HCT116 (cell line): ENCODE results near the gene MAPK8. TPM values are rescaled to one million over a fixed set of nuclear protein-coding genes. Genes with fewer than 3 reads are reported as not detected.

ENCODE experiments used
- ATAC-seq: fragments of 200-7000 bp; cut with Tn5 transposase; 2 replicates; pipeline ENCODE4 v1.9.1; 2020; ENCODE audit warnings: mild to moderate bottlenecking, moderate library complexity
- BruUV-seq: library from RNA; stranded (reverse); fragments of 400-500 nt; replicated peaks from 2 replicates; lab custom pipeline; 2021; lab: Mats Ljungman, UMichigan
- CTCF ChIA-PET: fragments of 300-600 bp; sonication (Branson Sonifier 250); formaldehyde crosslinking; loops from one replicate; lab custom pipeline; 2021; ENCODE audit warnings: antibody characterized with exemption; lab: Charles Lee
- POLR2A ChIA-PET: fragments of 300-600, 350-600 bp; sonication (Branson Sonifier 250); formaldehyde crosslinking; loops from one replicate; lab custom pipeline; 2021; ENCODE audit warnings: antibody characterized with exemption; lab: Charles Lee
- RAD21 ChIA-PET, 2 experiments: fragments of 300-600 bp; sonication (Branson Sonifier 250); formaldehyde crosslinking; loops; one replicate each; lab custom pipeline; 2023; ENCODE audit warnings: low total read pairs in 2 of 2; ENCODE audit not compliant: uncharacterized antibody in 2 of 2, unreplicated experiment in 2 of 2, low non-redundant PET in 1 of 2; lab: Charles Lee
- DNase-seq: peaks from one replicate; pipeline ENCODE4 v3.0.0-alpha.2; 2010; ENCODE audit warnings: low read depth, low spot score
- H2AFZ ChIP-seq: fragments of 200-600 bp; shearing (Covaris generic), sonication (generic); 2 replicates; pipeline ENCODE4 v1.6.1; 2017; ENCODE audit warnings: low read depth, mixed run types, mixed read lengths, antibody characterized with exemption, low read length; ENCODE audit not compliant: poor library complexity, severe bottlenecking
- H3K27ac ChIP-seq: 2 replicates; pipeline ENCODE4 v1.5.1; 2012; ENCODE audit warnings: low read depth, low read length
- H3K27me3 ChIP-seq: fragments of 200-600 bp; sonication (generic); 2 replicates; pipeline ENCODE4 v1.6.1; 2016; ENCODE audit warnings: mixed run types, low read length, mixed read lengths; ENCODE audit not compliant: insufficient read depth
- H3K36me3 ChIP-seq, 2 experiments: fragments of 200-500 bp in 1 of 2; fragments of 200-600 bp in 1 of 2; sonication (Bioruptor generic) in 1 of 2; sonication (generic) in 1 of 2; 2 replicates each; pipeline versions ENCODE4 v1.5.1 to v1.6.1; 2014 to 2016; ENCODE audit warnings: low read length in 2 of 2, inconsistent platforms in 1 of 2, mixed read lengths in 1 of 2, mixed run types in 1 of 2; ENCODE audit not compliant: insufficient read depth in 2 of 2, control insufficient read depth in 1 of 2
- H3K4me1 ChIP-seq, 2 experiments: fragments of 200-600 bp in 1 of 2; sonication (generic) in 1 of 2; 2 replicates each; pipeline versions ENCODE4 v1.5.1 to v1.6.1; 2012 to 2017; ENCODE audit warnings: low read length in 2 of 2, inconsistent platforms in 1 of 2, mild to moderate bottlenecking in 1 of 2, mixed read lengths in 1 of 2, mixed run types in 1 of 2, moderate library complexity in 1 of 2; ENCODE audit not compliant: insufficient read depth in 2 of 2, control insufficient read depth in 1 of 2
- H3K4me2 ChIP-seq: fragments of 200-600 bp; sonication (generic); 2 replicates; pipeline ENCODE4 v1.6.1; 2017; ENCODE audit warnings: mixed run types, low read length, mixed read lengths
- H3K4me3 ChIP-seq, 2 experiments: fragments of 200-600 bp in 1 of 2; sonication (generic) in 1 of 2; replicated peaks in 1 of 2; 2 replicates each; pipeline ENCODE4 v1.5.1; 2011 to 2016; ENCODE audit warnings: low read length in 2 of 2, control low read depth in 1 of 2, low read depth in 1 of 2, mild to moderate bottlenecking in 1 of 2, mixed read lengths in 1 of 2, mixed run types in 1 of 2
- H3K79me2 ChIP-seq: fragments of 200-600 bp; sonication (generic); 2 replicates; pipeline ENCODE4 v1.6.1; 2017; ENCODE audit warnings: mild to moderate bottlenecking, mixed run types, low read length, moderate library complexity, mixed read lengths; ENCODE audit not compliant: insufficient read depth
- H3K9ac ChIP-seq: fragments of 200-600 bp; sonication (generic); 2 replicates; pipeline ENCODE4 v1.6.1; 2016; ENCODE audit warnings: low read length, mixed read lengths
- H3K9me2 ChIP-seq: fragments of 200-600 bp; sonication (generic), shearing (Covaris generic); 2 replicates; pipeline ENCODE4 v1.6.1; 2017; ENCODE audit warnings: mixed run types, mild to moderate bottlenecking, moderate library complexity; ENCODE audit not compliant: insufficient read depth
- H3K9me3 ChIP-seq, 2 experiments: fragments of 200-500 bp in 1 of 2; fragments of 200-600 bp in 1 of 2; sonication (Bioruptor generic) in 1 of 2; sonication (generic) in 1 of 2; 2 replicates each; pipeline ENCODE4 v1.6.1; 2014 to 2017; ENCODE audit warnings: low read length in 2 of 2, mixed read lengths in 2 of 2, inconsistent platforms in 1 of 2, low read depth in 1 of 2, mild to moderate bottlenecking in 1 of 2, mixed run types in 1 of 2, moderate library complexity in 1 of 2; ENCODE audit not compliant: control insufficient read depth in 1 of 2, insufficient read depth in 1 of 2
- H4K20me1 ChIP-seq: fragments of 200-600 bp; sonication (generic), shearing (Covaris generic); 2 replicates; pipeline ENCODE4 v1.6.1; 2017; ENCODE audit warnings: mixed run types, mild to moderate bottlenecking, moderate library complexity; ENCODE audit not compliant: insufficient read depth
- ATF3 ChIP-seq: IDR thresholded peaks from 2 replicates; pipeline ENCODE4 v1.6.1; 2012
- CBX3 ChIP-seq: IDR thresholded peaks from 2 replicates; pipeline ENCODE4 v1.6.1; 2012; ENCODE audit warnings: low read depth
- CEBPB ChIP-seq: IDR thresholded peaks from 2 replicates; pipeline ENCODE4 v1.6.1; 2012; ENCODE audit warnings: low read depth
- ELF1 ChIP-seq: IDR thresholded peaks from 2 replicates; pipeline ENCODE4 v1.6.1; 2012; ENCODE audit warnings: low read depth, borderline replicate concordance
- EZH2 ChIP-seq: fragments of 200-600 bp; sonication (generic); IDR thresholded peaks from 2 replicates; pipeline ENCODE4 v1.6.1; 2017; ENCODE audit warnings: antibody characterized with exemption, mixed run types
- EZH2phosphoT487 ChIP-seq: fragments of 200-600 bp; IDR thresholded peaks from 2 replicates; pipeline ENCODE4 v1.6.1; 2018; ENCODE audit warnings: antibody characterized with exemption, borderline replicate concordance
- FOSL1 ChIP-seq: IDR thresholded peaks from 2 replicates; pipeline ENCODE4 v1.6.1; 2012; ENCODE audit warnings: low read depth
- JUND ChIP-seq: IDR thresholded peaks from 2 replicates; pipeline ENCODE4 v1.6.1; 2012
- MAX ChIP-seq: IDR thresholded peaks from 2 replicates; pipeline ENCODE4 v1.6.1; 2012
- POLR2AphosphoS5 ChIP-seq: IDR thresholded peaks from 2 replicates; pipeline ENCODE4 v1.6.1; 2011; ENCODE audit warnings: mild to moderate bottlenecking, low read depth, low read length, moderate library complexity
- RAD21 ChIP-seq: IDR thresholded peaks from 2 replicates; pipeline ENCODE4 v1.6.1; 2012; ENCODE audit warnings: low read depth, mild to moderate bottlenecking
- SIN3A ChIP-seq: IDR thresholded peaks from 2 replicates; pipeline ENCODE4 v1.6.1; 2012; ENCODE audit warnings: low read depth
- SP1 ChIP-seq: IDR thresholded peaks from 2 replicates; pipeline ENCODE4 v1.6.1; 2012; ENCODE audit warnings: low read depth
- SRF ChIP-seq: IDR thresholded peaks from 2 replicates; pipeline ENCODE4 v1.6.1; 2012; ENCODE audit warnings: low read depth
- TCF7L2 ChIP-seq: IDR thresholded peaks from 2 replicates; pipeline ENCODE4 v1.7.0; 2011; ENCODE audit warnings: borderline replicate concordance, inconsistent platforms; ENCODE audit not compliant: insufficient read depth, insufficient read length; ENCODE audit errors: extremely low read depth
- YY1 ChIP-seq: IDR thresholded peaks from 2 replicates; pipeline ENCODE4 v1.6.1; 2011; ENCODE audit warnings: low read length, low read depth, moderate library complexity, mild to moderate bottlenecking; ENCODE audit not compliant: insufficient replicate concordance; ENCODE audit errors: extremely low read depth
- ZBTB33 ChIP-seq: IDR thresholded peaks from 2 replicates; pipeline ENCODE4 v1.6.1; 2011; ENCODE audit warnings: mild to moderate bottlenecking, low read length, moderate library complexity; ENCODE audit not compliant: insufficient replicate concordance; ENCODE audit errors: extremely low read depth
- ZFX ChIP-seq: fragments of 450-650 bp; IDR thresholded peaks from 2 replicates; pipeline ENCODE4 v1.6.1; 2017
- ZNF274 ChIP-seq: fragments of 200-500 bp; sonication (Bioruptor generic); IDR thresholded peaks from 2 replicates; pipeline ENCODE4 v1.6.1; 2014; ENCODE audit warnings: mild to moderate bottlenecking, low read depth, low read length, inconsistent platforms
- intact Hi-C: fragments of 100-400 bp; cut with micrococcal nuclease; formaldehyde crosslinking; loops from 2 replicates; pipeline ENCODE4 v1.10.0; 2022
- total RNA-seq: library from RNA; stranded (reverse); gene quantifications from one replicate; pipeline ENCODE4 v1.2.1, GENCODE V29; 2021; ENCODE audit not compliant: unreplicated experiment

Gene MAPK8
- total RNA-seq, 1 experiment from 2014 or later = 71.0 TPM

GRCh38 chr10:48391994-48392393 is 85.5 kb downstream of the MAPK8 start:
- ATAC-seq (no peak), DNase-seq (no peak)
- no peaks in the 10 kb centered on the region for H3K36me3 ChIP-seq
- TF ChIP-seq SIN3A (no peak), SRF (no peak), MAX (no peak), EZH2 (no peak), YY1 (no peak), ZNF274 (no peak), SP1 (no peak), POLR2AphosphoS5 (no peak), RAD21 (no peak)
- TF ChIP-seq, all 23 proteins: peak for 0
- CTCF ChIA-PET = no interaction called here
- H2AFZ ChIP-seq = no peak overlapping the region
- no peak overlapping the region for H3K4me3 ChIP-seq
- intact Hi-C loops = no loop called here
- no TSS peak for BruUV-seq
- no peaks in the 10 kb centered on the region for H4K20me1 ChIP-seq
- H3K9me2 ChIP-seq = no peaks in the 10 kb centered on the region
- peak overlapping the region; percentile 63; the same call in 1 of the 2 replicates for H3K4me2 ChIP-seq
- H3K27me3 ChIP-seq = no peaks in the 10 kb centered on the region
- peaks cover 25% of the 10 kb centered on the region for H3K79me2 ChIP-seq
- RAD21 ChIA-PET = no interaction called here
- H3K4me1 ChIP-seq = peaks cover 20 to 31% of the 10 kb centered on the region in 2 experiments
- POLR2A ChIA-PET = no interaction called here
- H3K27ac ChIP-seq = peak overlapping the region; percentile 35
- no peaks in the 10 kb centered on the region for H3K9me3 ChIP-seq
- no peak overlapping the region for H3K9ac ChIP-seq

GRCh38 chr10:48398261-48398660 is 91.8 kb downstream of the MAPK8 start:
- DNase-seq = no peak
- intact Hi-C loops = no loop called here
- POLR2A ChIA-PET = no interaction called here
- Histone ChIP-seq H3K36me3 (no peaks in the 10 kb centered on the region), H3K9ac (no peak overlapping the region), H4K20me1 (no peaks in the 10 kb centered on the region), H2AFZ (no peak overlapping the region), H3K9me3 (no peaks in the 10 kb centered on the region), H3K9me2 (no peaks in the 10 kb centered on the region), H3K79me2 (peaks cover 4% of the 10 kb centered on the region; the same call in 1 of the 2 replicates), H3K27me3 (no peaks in the 10 kb centered on the region), H3K4me3 (no peak overlapping the region), H3K4me2 (no peak overlapping the region), H3K4me1 (peaks cover 4 to 13% of the 10 kb centered on the region in 2 experiments; a peak in 2 of 4 replicates), H3K27ac (no peak overlapping the region)
- ATAC-seq = no peak
- CTCF ChIA-PET = no interaction called here
- RAD21 ChIA-PET = no interaction called here
- BruUV-seq = no TSS peak
- TF ChIP-seq EZH2phosphoT487 (no peak), SIN3A (no peak), RAD21 (no peak), ZFX (no peak), ZNF274 (no peak), SP1 (no peak), ATF3 (no peak), SRF (no peak), CEBPB (no peak), ELF1 (no peak), ZBTB33 (no peak), MAX (no peak), POLR2AphosphoS5 (no peak), EZH2 (no peak), CBX3 (no peak), JUND (no peak), FOSL1 (no peak), YY1 (no peak), TCF7L2 (no peak)
